ENCODE data around the gene SF3B2. TPM values are rescaled to one million over a fixed set of nuclear protein-coding genes. Genes with fewer than 3 reads are reported as not detected.
A peak's percentile ranks its signal among the peaks of the same experiment; 100 is the strongest.

SF3B2 gene
- total RNA-seq, 1 experiment from 2014 or later, result 237 TPM

- no CpG with 5 or more reads among the region's 39 CpGs for WGBS (ENCODE audit: extremely low coverage, insufficient read length, low lambda C conversion rate)
- Histone ChIP-seq H3K4ac (ENCODE audit: low read depth, low read length) (no peak within 1 kb of the TSS), H3K23me2 (ENCODE audit: insufficient read length, low read depth, low read length, poor library complexity, severe bottlenecking) (peaks cover 15% of the 10 kb centered on the region), H3K18ac (ENCODE audit: insufficient read length, low read depth, low read length) (no peak within 1 kb of the TSS), H3K9ac (ENCODE audit: extremely low read depth, insufficient read length, low read length) (peak within 1 kb of the TSS; percentile 40), H3K14ac (ENCODE audit: insufficient read depth, low read length) (no peak within 1 kb of the TSS; the same call in 1 of the 2 replicates), H3T11ph (ENCODE audit: low read length) (no peak within 1 kb of the TSS), H2BK5ac (ENCODE audit: insufficient read length, low read length) (no peak within 1 kb of the TSS), H2AFZ (ENCODE audit: low read length) (no peak within 1 kb of the TSS), H3K4me1 (ENCODE audit: insufficient read depth, low read length) (peaks cover 6% of the 10 kb centered on the region; the same call in 1 of the 2 replicates), H3K4me2 (ENCODE audit: insufficient read depth, insufficient read length, low read length) (peak within 1 kb of the TSS; percentile 74), H4K8ac (replicated peaks; ENCODE audit: insufficient read length, low read depth, low read length) (no peak within 1 kb of the TSS), H3K79me1 (ENCODE audit: insufficient read depth, low read depth, low read length, poor library complexity, severe bottlenecking) (peaks cover 7% of the 10 kb centered on the region), H2BK20ac (ENCODE audit: low read depth, low read length, poor library complexity, severe bottlenecking) (no peak within 1 kb of the TSS), H3K79me2 (ENCODE audit: insufficient read depth, low read length) (peaks cover 12% of the 10 kb centered on the region; the same call in 1 of the 2 replicates), H2BK12ac (ENCODE audit: insufficient read length, low read depth, low read length) (no peak within 1 kb of the TSS), H2BK15ac (ENCODE audit: low read depth, low read length) (no peak within 1 kb of the TSS), H2BK120ac (ENCODE audit: low read depth, low read length, poor library complexity, severe bottlenecking) (no peak within 1 kb of the TSS), H4K20me1 (ENCODE audit: control insufficient read depth, insufficient read depth, insufficient read length) (peaks cover 3% of the 10 kb centered on the region), H3K27me3 (ENCODE audit: insufficient read depth, low read length) (no peaks in the 10 kb centered on the region), H4K91ac (ENCODE audit: insufficient read length, low read depth, low read length) (no peak within 1 kb of the TSS), H3K9me3 (ENCODE audit: control insufficient read depth, low read depth, low read length) (no peaks in the 10 kb centered on the region), H3K27ac (ENCODE audit: insufficient read length, low read depth, low read length) (no peak within 1 kb of the TSS), H2AK5ac (ENCODE audit: insufficient read length, low read length) (no peak within 1 kb of the TSS), H4K5ac (ENCODE audit: insufficient read length, low read depth, low read length) (no peak within 1 kb of the TSS), H3K23ac (ENCODE audit: insufficient read length, low read depth, low read length) (no peak within 1 kb of the TSS), H3K56ac (ENCODE audit: insufficient read length, low read depth, low read length) (no peak within 1 kb of the TSS)
- Mint-ChIP-seq H3K4me1 (peaks cover 38 to 52% of the 10 kb centered on the region in 2 experiments), H3K36me3 (ENCODE audit: insufficient read depth in 1 of 3, low read depth in 3 of 3) (peaks cover 13 to 26% (median 24%) of the 10 kb centered on the region in 3 experiments), H3K9me3 (no peaks in the 10 kb centered on the region), H3K27ac (peak within 1 kb of the TSS in 1 of 3 experiments; percentile 77; a peak in 2 of 7 replicates), H3K4me3 (peak within 1 kb of the TSS; percentile 84 to 94), H3K27me3 (ENCODE audit: low read depth) (no peaks in the 10 kb centered on the region; the same call in 1 of the 2 replicates)
- peak; percentile 85 for DNase-seq
- peak; percentile 14; the same call in 1 of the 3 replicates for TF ChIP-seq CTCF (conservative IDR thresholded peaks at IDR 0.05)
Observed at GRCh38 chr11:66048547-66049323, 3.4 kb upstream of the SF3B2 start, which contains the start of gene GAL3ST3. GAL3ST3 (minus strand) TSS chr11:66049161; CDS start chr11:66045415, 3,746 bp downstream.
